Activated CD8-positive, alpha-beta memory T cell treated with anti-CD3 and anti-CD28 coated beads for 4 hours (primary cell): Measurements from ENCODE around the gene MSH3.
"Not testable (repeated sequence)": the region's sequence is repeated elsewhere in the genome, so short reads cannot be mapped to it uniquely, and the experiment has no call there.

Source experiments
- DNase-seq, 2 donors: peaks; one replicate each; pipeline ENCODE4 v3.0.0-alpha.2; 2020; ENCODE audit warnings: low read depth in 2 of 2

The MSH3 gene

DNA sequence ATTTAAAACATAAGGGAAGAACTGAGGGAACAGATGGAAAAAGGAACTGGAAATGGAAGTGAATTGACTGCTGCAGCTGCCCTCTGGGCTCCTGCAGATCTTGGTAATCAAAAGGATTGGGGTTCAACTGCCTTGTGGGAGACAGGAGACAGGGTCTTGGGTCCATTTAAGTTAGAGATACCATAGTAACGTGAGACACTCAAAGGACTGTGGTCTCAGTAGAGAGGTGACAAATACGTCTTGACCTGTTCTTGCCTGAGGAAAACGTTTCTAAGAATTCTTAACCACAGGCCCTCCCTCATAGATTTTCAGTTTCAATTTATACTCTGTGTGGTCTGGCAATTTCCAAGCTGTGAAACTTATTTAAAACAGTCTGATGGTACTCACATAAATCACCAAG is 101.2 kb downstream of the MSH3 start:
- DNase-seq, result no peak

GRCh38 chr5:80756292-80756691 is 101.8 kb downstream of the MSH3 start:
- no peak for DNase-seq

GRCh38 chr5:80757290-80757689 is 102.8 kb downstream of the MSH3 start:
- DNase-seq, result no peak

- DNase-seq, result no peak
Measured at GRCh38 chr5:80759866-80760577, 105.6 kb downstream of the MSH3 start.

DNA sequence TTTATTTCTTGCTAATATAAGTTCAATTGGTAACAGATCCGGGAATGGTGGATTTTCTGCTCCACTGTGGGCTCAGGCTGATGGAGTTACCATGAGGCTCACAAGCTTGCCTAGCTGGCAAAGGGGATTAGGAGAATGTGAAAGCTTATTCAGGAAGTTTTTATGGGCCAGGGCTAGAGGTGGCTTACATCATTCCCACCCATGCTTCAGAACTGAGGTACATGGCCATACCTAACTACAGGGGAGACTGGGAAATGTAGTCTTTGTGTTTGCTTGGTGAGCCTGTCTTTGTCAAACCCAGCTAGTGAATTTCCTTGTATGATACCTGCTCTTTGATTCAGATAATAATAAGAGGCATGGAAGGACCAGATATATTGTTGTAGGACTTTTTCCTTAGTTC is 106.2 kb downstream of the MSH3 start:
- no peak for DNase-seq

DNA sequence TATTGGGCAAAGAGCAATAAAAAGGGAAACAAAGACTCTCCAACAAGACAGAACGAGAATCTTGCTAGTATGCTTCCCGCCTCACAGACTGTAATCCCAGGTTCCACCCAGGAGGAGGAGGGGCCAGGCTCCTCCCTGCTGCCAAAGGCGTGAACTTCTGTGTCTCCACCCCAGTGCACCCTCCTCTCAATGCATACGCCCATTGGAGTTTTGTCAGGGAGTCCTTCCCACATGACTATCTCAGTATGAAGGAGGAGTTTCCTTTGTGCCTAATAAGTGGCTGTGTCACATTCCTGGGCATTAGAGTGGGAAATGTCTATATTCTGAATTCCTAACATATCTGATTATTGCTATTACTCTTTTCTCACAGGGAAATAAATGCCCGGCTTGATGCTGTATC is 106.7 kb downstream of the MSH3 start:
- DNase-seq, result no peak

DNA sequence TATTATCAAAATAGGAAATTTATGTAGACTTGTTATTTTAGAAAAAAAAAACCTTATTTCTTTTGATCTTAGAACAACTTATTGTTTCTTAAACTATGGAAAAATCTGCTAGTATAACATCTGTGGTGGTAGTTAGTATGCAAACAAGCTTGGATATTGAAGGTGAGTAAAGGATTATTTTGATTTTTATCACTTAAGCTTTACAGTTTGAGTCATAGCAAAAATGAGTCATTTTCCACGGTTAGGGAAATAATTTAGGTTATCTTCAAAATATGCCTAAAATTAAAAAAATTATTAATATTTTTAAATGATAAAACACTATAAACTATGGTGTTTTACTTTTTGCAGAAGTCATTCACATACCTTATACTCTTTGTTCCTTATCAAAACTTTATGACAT is 107.5 kb downstream of the MSH3 start:
- no peak for DNase-seq

- DNase-seq, result no peak
Measured at GRCh38 chr5:80762573-80762972, 108.1 kb downstream of the MSH3 start.

GRCh38 chr5:80763211-80763610 is 108.8 kb downstream of the MSH3 start:
- no peak for DNase-seq

- DNase-seq, result no peak
Measured at GRCh38 chr5:80763873-80764647, 109.6 kb downstream of the MSH3 start.

GRCh38 chr5:80764786-80765185 is 110.3 kb downstream of the MSH3 start:
- no peak for DNase-seq

DNA sequence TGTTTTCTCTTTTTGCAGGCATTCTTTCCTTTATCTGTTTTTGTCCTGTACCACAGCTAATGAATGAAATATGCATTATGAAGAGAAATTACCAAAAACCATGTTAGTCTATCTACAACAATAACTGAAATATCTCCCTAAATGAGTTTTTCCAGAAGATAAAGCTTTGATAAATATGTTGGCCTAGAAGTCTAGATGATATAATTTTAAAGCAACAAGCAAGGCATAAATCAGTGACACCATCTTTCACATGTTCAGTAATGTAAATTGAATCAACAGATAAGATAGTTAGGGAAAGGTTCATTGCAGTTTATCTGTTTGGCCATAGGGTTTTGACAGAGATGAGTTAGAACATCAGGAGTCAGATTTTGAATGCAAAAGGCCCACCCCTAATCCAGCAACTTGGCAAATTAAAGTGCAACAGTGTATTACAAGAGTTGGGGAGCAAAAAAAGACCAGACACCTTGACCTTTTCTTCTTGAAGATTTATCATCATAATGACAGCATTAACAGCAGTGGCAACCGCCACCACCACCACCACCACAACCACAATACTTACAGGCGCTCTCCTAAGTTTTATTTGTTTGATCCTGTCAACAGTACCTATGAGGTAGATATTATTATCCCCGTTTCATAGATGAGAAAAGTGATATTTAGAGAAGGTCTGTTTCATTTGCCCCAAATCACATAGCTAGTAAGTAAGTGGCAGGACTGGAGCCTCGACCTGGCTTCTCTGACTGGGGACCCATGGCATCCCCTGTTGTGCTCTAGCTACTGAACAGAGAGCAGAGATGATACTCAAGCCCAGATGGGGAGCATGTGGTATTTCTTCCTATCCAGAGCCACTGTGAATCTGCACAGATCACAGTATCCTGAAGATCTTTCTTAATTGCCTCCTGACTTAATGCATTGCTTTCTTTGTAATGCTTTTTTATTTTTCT is 123.2 kb downstream of the MSH3 start:
- DNase-seq, result no peak

- DNase-seq, result no peak
Measured at GRCh38 chr5:80780024-80780423, 125.6 kb downstream of the MSH3 start.

DNA sequence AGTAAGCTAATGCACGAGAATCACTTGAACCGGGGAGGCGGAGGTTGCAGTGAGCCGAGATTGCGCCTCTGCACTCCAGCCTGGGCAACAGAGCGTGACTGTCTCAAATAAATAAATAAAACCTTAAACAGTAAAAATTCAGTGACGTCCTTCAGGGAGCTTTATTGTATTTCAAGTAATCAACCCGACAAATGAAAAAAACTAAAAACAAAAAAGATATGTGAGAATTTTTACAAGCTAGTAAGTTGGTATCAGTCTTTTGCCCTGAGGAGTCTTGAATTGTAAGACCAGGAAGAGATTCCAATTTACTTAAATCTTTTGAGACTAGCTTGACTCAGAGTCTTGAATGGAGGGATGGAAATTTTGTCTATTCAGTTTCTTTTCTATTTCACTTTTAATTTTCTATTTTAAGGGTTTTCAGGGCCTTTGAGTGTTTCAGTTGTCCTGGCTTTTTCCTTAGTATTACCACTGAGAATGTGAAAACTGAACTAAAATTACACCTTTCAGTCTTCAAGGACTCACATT is 126.4 kb downstream of the MSH3 start:
- DNase-seq, result no peak

DNA sequence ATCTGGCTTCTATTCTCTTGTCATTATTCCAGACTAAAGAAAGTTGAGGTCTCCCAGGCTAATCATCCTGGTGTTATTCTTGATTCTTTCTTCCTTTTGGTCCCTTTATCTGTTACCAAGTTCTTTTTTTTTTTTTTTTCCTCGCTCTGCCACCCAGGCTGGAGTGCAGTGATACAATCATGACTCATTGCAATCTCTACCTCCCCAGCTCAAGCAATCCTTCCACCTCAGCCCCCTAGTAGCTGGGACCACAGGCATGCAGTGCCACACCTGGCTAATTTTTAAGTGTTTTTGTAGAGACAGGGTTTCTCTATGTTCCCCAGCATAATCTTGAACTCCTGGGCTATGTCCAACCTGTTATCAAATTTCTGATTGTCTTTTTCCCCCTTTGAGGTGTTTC is 126.9 kb downstream of the MSH3 start:
- no peak for DNase-seq

GRCh38 chr5:80782626-80783025 is 128.2 kb downstream of the MSH3 start:
- no peak for DNase-seq

GRCh38 chr5:80783751-80784150 is 129.3 kb downstream of the MSH3 start:
- DNase-seq, result not testable (repeated sequence)

DNA sequence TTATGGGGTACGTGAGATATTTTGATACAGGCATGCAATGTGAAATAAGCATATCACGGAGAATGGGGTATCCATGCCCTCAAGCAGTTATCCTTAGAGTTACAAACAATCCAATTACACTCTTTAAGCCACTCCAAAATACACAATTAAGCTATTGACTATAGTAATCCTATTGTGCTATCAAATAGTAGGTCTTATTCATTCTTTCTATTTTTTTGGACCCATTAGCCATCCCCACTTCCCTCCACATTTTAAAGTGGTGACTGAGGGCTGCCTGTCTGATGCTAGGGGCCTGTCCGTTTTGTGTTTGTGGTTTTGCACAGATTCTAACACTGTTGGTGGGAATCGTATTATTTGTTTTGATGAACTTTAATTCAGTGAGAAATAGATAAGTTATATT is 130.0 kb downstream of the MSH3 start:
- no peak for DNase-seq

DNA sequence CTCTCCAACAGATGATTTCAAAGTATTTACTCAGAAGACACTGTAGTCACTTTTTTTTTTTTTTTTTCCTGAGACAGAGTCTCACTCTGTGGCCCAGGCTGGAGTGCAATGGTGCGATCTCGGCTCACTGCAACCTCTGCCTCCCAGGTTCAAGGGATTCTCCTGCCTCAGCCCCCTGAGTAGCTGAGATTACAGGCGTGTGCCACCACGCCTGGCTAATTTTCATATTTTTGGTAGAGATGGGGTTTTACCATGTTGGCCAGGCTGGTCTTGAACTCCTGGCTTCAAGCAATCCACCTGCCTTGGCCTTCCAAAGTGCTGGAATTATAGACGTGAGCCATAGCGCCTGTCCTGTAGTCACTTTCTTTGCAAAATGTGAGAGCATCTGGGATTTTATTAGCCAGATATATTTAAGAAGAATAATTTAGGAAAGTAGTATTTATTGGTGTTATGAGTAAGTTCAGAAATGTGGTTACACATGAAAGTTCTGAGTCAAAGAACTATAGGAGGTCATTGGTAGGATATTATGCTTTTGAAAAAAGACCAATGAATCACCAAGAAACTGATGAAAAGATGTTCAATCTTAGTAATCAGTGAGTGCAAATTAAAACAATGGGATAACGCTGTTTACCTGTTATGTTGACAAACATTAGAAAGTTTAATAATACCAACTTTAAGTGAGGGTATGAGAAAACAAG is 135.0 kb downstream of the MSH3 start:
- DNase-seq, result not testable (repeated sequence)

DNA sequence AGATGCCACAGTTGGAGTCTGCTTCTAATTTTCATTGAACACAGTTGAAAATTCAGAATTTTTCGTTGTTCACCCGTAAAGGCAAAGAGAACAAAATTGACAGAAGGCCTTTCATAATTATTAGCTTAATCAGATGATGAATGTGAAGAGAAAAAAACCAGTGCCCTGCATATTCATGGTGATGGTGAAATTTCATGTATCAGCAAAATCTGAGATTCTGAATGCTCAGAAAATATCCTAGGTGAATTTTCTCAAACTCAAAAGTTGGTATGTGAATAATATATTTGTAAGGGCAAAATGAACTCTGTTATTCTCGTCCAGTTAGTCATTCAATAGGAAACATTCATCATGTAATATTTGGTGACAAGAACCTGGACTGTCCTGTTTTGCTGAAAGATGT is 136.2 kb downstream of the MSH3 start:
- no peak for DNase-seq

- no peak for DNase-seq
Measured at GRCh38 chr5:80793354-80793753, 138.9 kb downstream of the MSH3 start.
